Fibroblast of skin of scalp (primary cell): Measurements from ENCODE around the gene LGI4.
A peak's percentile ranks its signal among the peaks of the same experiment; 100 is the strongest.
"Not testable (repeated sequence)": the region's sequence is repeated elsewhere in the genome, so short reads cannot be mapped to it uniquely, and the experiment has no call there.

Experiments used
- DNase-seq: peaks from one replicate; pipeline ENCODE4 v3.0.0-alpha.2; 2013

LGI4 gene

GRCh38 chr19:35160629-35161433, 26.0 kb upstream of the LGI4 start:
- no peak for DNase-seq

DNA sequence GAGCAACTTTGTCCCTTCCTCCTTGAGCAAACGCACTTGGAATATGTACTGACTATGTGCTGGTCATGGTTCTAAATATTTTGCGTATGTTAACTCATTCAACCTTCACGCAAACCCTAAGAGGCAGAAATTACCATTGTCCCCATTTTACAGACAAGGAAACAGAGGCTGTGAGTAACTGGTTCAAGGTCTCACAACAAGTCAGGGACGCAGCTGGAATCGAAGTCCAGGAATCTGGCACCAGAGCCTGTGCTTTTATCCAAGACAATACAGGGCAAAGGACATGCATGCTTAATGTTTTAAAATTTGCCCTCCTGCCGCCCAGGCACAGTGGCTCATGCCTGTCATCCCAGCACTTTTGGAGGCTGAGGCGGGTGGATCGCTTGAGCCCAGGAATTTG, 24.7 kb upstream of the LGI4 start:
- DNase-seq = no peak

GRCh38 chr19:35157431-35157830, 22.6 kb upstream of the LGI4 start:
- DNase-seq = no peak

DNA sequence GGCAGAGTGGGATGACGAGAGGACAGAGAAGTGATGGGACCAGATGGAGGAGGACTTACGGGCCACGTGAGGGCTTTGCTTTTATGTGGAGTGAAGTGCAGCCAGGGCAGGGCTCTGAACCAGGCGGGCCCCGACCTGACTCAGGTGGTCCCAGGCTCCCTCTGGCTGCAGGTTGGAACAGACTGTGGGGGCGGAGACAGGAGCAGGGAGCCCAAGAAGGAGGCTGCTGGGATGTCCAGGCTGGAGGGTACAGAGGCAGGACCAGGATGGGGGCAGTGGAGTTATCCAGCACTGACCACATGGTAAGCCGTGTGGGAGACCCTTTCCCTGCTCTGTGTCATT, 21.8 kb upstream of the LGI4 start:
- DNase-seq = no peak

DNA sequence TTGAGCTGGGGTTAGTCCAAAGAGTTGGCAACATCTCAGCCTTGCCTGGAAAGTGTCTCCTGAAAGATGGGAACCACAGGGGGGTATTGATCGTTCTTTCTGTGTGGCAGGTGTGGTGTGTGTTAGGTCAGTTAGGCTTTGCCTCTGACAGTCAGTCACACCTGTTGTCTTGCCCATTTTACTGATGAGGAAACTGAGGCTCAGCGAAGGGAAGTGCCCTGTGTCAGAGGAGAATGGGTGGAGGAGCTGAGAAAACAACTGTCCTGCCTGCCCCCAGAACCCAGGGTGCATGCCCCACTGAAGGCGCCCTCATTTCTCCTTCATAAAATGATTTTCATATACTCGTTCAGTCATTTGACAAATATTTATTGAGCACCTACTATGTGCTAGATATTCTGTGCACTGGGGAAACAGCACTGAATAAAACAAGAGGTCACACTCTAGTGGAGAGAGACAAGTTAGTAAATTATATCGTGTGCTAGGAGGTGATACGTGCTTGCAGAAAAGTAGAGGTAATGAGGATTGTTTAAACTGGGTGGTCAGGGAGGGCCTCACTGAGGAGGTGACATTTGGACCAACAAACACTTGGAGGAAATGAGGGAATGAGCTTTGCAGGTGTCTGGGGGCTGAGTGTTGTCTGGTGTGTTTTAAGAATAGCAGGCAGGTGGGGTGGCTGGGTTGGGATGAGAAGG, 21.3 kb upstream of the LGI4 start:
- no peak for DNase-seq

DNA sequence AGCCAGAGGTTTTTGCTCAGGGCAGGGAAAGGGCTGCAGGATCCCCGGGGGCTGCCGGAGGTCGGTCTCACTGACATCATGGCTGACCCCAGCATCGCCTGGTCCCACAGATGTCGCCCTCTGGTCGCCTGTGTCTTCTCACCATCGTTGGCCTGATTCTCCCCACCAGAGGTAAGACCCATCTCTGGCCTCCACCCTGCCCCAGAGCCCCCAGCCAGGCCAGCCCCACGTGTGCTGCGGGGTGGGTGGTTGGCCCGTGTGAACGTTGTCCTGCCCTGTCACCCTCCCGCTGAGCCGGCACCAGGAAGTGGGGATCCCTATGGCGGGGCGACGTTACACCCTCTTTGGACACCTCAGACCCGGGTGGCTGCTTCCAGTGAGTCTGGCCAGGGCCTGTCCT, 20.6 kb upstream of the LGI4 start:
- no peak for DNase-seq

- DNase-seq = peak; percentile 81
Observed at GRCh38 chr19:35154525-35155406, 19.9 kb upstream of the LGI4 start, which contains the start of gene FXYD5. Gene FXYD5, plus strand, starts transcription at chr19:35154735. Its CDS starts 816 bp downstream, at chr19:35155551.

GRCh38 chr19:35153701-35154524, 19.1 kb upstream of the LGI4 start:
- peak; percentile 39 for DNase-seq

- DNase-seq = not testable (repeated sequence)
Observed at GRCh38 chr19:35153129-35153522, 18.3 kb upstream of the LGI4 start.

- no peak for DNase-seq
Observed at GRCh38 chr19:35151273-35152065, 16.6 kb upstream of the LGI4 start.

DNA sequence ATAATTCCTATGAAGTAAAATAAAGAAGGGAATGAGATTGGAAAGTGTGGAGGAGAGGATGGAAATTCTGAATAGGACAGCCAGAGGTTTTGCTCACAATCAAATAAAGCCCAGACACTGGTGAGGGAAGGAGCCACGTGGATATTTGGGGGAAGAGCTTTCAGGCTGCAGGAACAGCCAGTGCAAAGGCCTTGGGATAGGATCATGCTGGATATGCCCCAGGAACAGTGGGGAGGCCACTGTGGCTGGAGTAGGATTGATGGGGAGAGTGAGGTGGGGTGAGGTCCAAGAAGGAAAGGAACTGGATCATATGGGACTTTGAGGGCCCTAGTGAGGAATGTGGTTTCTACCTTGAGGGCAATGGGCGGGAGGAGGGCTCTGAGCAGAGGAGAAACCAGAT, 15.6 kb upstream of the LGI4 start:
- DNase-seq = no peak

DNA sequence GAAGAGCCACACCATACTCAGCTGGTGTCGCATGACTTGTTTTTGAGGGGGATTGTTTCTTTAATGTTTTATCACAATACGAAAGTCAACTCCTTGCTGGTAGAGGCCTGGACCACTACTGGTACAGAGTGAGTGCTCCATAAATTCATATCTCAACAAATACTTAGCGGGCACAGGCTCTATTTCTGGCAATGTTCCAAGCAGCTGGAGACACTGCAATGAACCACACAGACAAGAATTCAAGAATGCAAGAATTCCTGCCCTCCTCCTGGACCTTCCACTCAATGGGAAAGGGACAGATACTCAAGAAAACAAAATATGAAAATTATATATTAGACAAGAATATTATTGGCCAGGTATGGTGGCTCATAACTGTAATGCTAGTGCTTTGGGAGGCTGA, 14.6 kb upstream of the LGI4 start:
- DNase-seq = peak; percentile 54

GRCh38 chr19:35146746-35147459, 12.0 kb upstream of the LGI4 start:
- no peak for DNase-seq

DNA sequence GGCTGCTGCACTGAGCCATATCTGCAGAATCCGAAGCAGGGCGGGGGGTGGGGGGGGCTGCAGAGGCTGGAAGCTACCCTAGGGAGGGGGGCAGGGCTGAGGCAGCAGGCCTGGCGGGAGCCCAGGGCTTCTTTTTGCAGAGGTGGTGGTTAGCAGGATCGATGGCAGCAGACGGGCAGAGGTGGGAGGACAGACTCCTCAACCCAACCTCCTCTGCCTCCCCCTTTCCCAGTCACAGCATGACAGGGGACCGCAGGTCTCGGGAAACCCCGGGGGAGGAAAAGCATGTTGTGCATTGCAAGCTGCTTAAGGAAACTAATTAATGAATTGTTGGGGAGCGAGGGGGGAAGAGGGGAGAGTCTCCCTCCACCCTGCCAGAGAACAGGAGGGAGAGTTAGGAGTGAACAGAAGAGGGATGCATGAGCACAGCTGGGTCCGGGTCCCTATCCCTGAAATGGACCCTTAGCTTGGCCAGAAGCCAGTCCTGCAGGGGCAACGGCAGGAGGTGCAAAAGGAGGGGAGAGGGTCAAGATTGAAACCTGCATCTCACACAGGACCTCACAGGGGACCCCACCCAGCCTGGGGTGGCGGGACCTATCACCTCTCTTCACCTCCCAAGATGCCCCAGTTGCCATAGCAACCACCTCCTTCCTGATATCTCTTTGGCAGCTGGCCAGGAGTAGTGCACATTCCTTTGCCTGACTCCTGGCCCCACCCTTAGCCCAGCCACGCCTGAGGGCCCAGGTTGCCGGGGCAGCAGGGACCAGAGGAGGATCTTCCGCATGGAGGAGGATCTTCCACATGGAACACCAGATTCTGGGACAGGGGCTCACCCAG, 10.0 kb upstream of the LGI4 start:
- DNase-seq = no peak

- no peak for DNase-seq
Observed at GRCh38 chr19:35144259-35144599, 9.4 kb upstream of the LGI4 start.

- no peak for DNase-seq
Observed at GRCh38 chr19:35143818-35144217, 9.0 kb upstream of the LGI4 start.

- DNase-seq = no peak
Observed at GRCh38 chr19:35143231-35143715, 8.4 kb upstream of the LGI4 start, which contains the start of gene FXYD7. Gene FXYD7, plus strand, starts transcription at chr19:35143255. Its CDS starts 79 bp downstream, at chr19:35143334.

GRCh38 chr19:35142606-35143230, 7.9 kb upstream of the LGI4 start:
- peak; percentile 45 for DNase-seq
